GM23338 (cell line): ENCODE measurements around the gene ZNF446.
A peak's percentile ranks its signal among the peaks of the same experiment; 100 is the strongest.

Experiments used
- CREB1 ChIP-seq: fragments of 250-450 bp; sonication (Bioruptor Pico); IDR thresholded peaks from 2 replicates; pipeline ENCODE4 v1.5.0; 2020; ENCODE audit warnings: low read depth, mild to moderate bottlenecking, moderate library complexity
- EZH2 ChIP-seq: fragments of 200-600 bp; sonication (generic); IDR thresholded peaks from one replicate; pipeline ENCODE4 v1.8.0; 2017; ENCODE audit warnings: antibody characterized with exemption, mild to moderate bottlenecking, low read depth; ENCODE audit not compliant: unreplicated experiment
- POLR2AphosphoS5 ChIP-seq: IDR thresholded peaks from 2 replicates; pipeline ENCODE4 v1.6.1; 2016; ENCODE audit warnings: antibody characterized with exemption, low read depth

- TF ChIP-seq CREB1 (CRISPR knock-in tag) (peak; percentile 85), EZH2 (no peak), POLR2AphosphoS5 (peak; percentile 77)
Observed at GRCh38 chr19:58519355-58520256, 43.5 kb downstream of the ZNF446 start, which contains the start of gene ZBTB45.
